HL-60 (cell line): ENCODE measurements around the gene KIAA1143.

Experiments used
- POLR2AphosphoS5 ChIP-seq: IDR thresholded peaks from 2 replicates; pipeline ENCODE4 v1.6.1; 2012; ENCODE audit warnings: low read depth
- TF ChIP-seq, protein P1 (sequence below): IDR thresholded peaks from one replicate; pipeline ENCODE4 v1.5.1; 2011; ENCODE audit warnings: low read length, control low read depth, inconsistent platforms; ENCODE audit not compliant: insufficient read depth

GRCh38 chr3:44721231-44722102 is 40.0 kb downstream of the KIAA1143 start:
- TF ChIP-seq, protein P1, sequence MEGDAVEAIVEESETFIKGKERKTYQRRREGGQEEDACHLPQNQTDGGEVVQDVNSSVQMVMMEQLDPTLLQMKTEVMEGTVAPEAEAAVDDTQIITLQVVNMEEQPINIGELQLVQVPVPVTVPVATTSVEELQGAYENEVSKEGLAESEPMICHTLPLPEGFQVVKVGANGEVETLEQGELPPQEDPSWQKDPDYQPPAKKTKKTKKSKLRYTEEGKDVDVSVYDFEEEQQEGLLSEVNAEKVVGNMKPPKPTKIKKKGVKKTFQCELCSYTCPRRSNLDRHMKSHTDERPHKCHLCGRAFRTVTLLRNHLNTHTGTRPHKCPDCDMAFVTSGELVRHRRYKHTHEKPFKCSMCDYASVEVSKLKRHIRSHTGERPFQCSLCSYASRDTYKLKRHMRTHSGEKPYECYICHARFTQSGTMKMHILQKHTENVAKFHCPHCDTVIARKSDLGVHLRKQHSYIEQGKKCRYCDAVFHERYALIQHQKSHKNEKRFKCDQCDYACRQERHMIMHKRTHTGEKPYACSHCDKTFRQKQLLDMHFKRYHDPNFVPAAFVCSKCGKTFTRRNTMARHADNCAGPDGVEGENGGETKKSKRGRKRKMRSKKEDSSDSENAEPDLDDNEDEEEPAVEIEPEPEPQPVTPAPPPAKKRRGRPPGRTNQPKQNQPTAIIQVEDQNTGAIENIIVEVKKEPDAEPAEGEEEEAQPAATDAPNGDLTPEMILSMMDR, result no peak
- no peak for TF ChIP-seq POLR2AphosphoS5
